GM21576 (cell line): ENCODE results near the gene TSTD2.
"Not testable (repeated sequence)": the region's sequence is repeated elsewhere in the genome, so short reads cannot be mapped to it uniquely, and the experiment has no call there.

Source experiments
- ATAC-seq: cut with Tn5 transposase; IDR thresholded peaks from one replicate; pipeline ENCODE4 v1.9.1; 2021; ENCODE audit warnings: mild to moderate bottlenecking, moderate library complexity; ENCODE audit not compliant: unreplicated experiment

The TSTD2 gene

DNA sequence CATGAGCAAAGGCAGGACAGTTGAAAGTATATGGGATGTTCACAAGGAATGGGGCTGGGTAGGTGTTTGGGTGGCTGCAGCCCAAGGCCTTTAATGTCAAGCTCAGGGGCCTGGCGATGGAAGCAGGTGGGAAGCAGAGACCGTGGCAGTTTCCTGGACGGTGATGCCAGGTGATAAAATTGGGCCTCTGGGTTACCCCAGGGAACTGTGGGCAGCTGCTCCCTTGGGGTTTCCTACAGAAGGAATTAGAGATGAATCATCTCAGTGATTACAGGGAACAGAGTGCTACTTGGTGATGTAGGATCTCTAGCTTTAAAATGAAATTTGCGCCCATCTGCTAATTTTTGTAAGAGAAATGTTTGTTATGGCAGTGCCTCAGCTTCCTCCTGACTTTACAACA, 39.2 kb downstream of the TSTD2 start:
- no peak for ATAC-seq

GRCh38 chr9:97592126-97592525, 41.0 kb downstream of the TSTD2 start:
- no peak for ATAC-seq

GRCh38 chr9:97591535-97591934, 41.6 kb downstream of the TSTD2 start:
- no peak for ATAC-seq

- not testable (repeated sequence) for ATAC-seq
Observed at GRCh38 chr9:97586909-97587308, 46.3 kb downstream of the TSTD2 start.

DNA sequence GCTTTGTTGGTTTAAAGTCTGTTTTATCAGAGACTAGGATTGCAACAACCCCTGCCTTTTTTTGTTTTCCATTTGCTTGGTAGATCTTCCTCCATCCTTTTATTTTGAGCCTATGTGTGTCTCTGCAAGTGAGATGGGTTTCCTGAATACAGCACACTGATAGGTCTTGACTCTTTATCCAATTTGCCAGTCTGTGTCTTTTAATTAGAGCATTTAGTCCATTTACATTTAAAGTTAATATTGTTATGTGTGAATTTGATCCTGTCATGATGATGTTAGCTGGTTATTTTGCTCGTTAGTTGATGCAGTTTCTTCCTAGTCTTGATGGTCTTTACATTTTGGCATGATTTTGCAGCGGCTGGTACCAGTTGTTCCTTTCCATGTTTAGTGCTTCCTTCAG, 48.4 kb downstream of the TSTD2 start:
- ATAC-seq: not testable (repeated sequence)

DNA sequence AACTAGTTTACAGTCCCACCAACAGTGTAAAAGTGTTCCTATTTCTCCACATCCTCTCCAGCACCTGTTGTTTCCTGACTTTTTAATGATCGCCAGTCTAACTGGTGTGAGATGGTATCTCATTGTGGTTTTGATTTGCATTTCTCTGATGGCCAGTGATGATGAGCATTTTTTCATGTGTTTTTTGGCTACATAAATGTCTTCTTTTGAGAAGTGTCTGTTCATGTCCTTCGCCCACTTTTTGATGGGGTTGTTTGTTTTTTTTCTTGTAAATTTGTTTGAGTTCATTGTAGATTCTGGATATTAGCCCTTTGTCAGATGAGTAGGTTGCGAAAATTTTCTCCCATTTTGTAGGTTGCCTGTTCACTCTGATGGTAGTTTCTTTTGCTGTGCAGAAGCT, 51.6 kb downstream of the TSTD2 start:
- ATAC-seq: not testable (repeated sequence)

- no peak for ATAC-seq
Observed at GRCh38 chr9:97579914-97580313, 53.3 kb downstream of the TSTD2 start.

DNA sequence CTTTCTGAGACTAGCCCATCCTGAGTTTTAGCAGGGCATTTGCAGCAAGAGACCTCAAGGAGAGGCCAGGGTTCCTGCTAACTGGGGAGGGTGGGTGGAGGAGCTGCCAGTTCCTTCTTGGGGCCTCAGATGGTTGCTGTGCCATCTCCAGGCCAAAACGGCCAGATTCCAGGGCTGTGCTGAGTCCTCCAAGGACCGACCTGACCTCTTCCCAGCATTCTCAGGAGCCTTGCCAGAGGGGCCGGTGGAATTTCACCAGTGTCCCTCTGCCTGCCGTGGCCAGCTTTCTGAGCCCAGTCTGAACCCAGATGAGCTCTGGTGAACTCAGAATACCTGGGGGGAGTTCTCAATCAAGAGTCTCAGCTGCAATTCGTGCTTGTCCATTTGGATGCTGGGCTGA, 54.3 kb downstream of the TSTD2 start:
- no peak for ATAC-seq

DNA sequence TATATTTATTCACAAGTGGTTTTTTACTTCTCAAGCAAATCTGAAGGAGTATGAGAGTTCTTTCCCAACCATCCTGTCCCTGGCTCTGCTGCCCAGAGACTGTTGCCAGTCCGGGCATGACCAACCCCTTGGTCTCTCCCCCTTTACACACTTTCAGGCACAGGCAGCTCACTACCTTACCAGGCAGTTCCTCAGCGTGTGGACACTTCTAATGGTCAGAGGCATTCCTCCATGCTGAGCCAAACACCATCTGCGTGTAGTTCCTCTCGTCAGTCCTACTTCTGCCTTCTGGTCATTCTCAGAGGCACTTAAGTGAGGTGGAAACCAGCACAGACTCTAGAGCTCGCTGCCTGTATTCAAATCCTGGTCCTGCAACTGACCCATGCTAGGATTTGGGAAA, 56.1 kb downstream of the TSTD2 start:
- ATAC-seq: no peak

- no peak for ATAC-seq
Observed at GRCh38 chr9:97575673-97576200, 57.4 kb downstream of the TSTD2 start.

- ATAC-seq: not testable (repeated sequence)
Observed at GRCh38 chr9:97574921-97575672, 58.1 kb downstream of the TSTD2 start.

- not testable (repeated sequence) for ATAC-seq
Observed at GRCh38 chr9:97574101-97574571, 59.0 kb downstream of the TSTD2 start.

- ATAC-seq: no peak
Observed at GRCh38 chr9:97573482-97574073, 59.6 kb downstream of the TSTD2 start.

GRCh38 chr9:97572892-97573365, 60.2 kb downstream of the TSTD2 start:
- ATAC-seq: no peak

DNA sequence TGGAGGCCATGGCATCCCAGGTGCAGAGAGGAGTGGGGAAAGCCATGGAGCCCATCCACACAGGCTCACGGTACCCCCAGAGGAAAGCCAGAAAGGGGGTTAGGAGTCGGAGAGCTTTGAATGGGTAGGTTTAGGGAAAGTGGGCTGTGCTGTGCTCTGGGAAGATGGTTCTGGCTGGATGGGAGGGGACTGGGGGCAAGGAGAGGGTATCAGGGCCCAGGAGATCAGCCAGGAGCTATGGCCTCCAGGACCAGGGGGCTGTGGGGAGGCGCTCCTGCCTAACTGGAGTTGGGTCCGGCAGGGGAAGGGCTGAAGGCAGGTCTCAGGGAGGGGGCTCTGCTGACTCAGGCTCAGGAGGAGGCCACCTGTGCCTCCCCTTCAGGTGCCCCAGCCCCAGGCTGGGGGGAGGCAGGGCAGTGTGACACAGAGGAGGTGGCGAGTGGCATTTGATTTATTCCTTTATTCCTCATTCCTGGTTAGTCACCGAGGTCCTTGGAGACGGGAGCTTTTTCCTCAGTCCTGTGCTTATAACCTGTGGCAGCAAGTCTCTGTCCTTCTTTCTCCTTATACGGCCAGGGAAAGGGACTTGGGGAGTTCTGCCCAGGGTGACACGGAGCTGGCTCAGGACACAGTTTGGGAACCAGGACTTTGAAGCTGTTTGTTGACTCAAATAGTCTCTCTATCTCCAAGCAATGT, 60.8 kb downstream of the TSTD2 start:
- no peak for ATAC-seq

- no peak for ATAC-seq
Observed at GRCh38 chr9:97571664-97572063, 61.5 kb downstream of the TSTD2 start.

GRCh38 chr9:97570899-97571298, 62.3 kb downstream of the TSTD2 start:
- no peak for ATAC-seq

DNA sequence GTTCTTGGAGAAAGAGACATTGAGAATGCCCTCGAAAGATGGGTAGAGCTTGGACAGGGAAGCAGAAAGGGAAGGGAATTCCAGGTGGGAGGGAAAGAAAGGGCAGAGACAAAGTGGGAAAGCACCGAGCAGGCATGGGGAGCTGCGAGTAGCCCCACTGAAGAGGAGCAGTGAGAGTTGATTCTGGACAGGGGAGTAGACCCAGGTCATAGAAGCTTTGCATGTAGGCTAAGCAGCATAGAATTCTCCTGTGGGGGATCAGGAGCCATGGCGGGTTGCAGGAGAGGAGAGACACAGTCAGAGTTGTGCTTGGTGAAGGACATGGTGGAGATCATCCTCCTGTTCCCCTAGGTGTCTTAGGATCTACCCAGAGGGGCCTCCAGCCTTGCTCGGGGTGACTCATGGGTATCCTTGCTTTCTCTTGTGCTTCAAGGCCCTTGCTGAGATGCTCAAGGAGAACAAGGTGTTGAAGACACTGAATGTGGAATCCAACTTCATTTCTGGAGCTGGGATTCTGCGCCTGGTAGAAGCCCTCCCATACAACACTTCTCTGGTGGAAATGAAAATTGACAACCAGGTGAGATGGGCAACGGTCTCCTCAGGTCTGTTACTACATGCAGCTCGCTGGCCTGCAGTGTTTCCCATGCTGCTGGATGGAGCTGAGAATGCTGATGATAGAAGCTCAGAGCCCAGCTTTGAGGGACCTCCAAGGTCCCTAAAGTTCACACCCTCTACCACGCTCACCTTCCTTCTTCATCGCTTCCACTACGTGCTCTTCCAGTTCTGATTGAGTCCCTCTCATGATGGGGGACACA, 64.5 kb downstream of the TSTD2 start:
- no peak for ATAC-seq

- no peak for ATAC-seq
Observed at GRCh38 chr9:97567894-97568202, 65.3 kb downstream of the TSTD2 start.

DNA sequence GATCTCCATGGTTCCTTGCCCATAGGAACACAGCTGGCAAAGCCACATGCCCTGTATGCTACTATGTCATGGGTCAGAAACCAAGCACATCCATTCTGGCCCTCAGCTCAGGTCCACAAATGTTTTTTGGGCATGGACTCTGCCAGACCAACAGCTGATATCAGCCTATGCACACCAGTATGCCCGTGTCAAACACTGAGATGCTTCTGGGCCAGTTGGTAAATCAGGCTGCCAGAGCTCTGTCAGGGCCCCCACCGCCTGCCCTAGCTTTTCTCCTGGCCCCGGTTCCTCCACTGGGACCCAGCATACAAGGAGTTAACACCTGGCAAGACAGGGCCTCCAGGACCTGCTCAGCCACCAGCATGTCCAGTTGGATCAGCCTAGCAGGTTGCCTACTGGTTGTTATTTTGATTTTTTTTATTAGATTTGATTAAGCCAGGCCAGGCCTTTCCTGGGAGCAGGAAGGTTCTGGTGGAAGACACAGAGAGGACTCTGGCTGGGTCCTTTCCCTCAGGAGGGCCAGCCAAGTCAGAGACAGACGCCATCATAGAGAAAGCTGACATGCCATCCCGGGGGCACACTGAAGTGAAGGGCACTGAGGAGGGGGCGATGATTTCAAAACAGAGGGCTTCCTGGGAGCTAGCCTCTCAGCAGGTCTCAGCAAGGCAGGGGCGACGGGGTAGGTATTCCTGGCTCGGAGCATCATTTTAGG, 65.8 kb downstream of the TSTD2 start:
- ATAC-seq: no peak
